Psoas muscle (tissue), 8 donors: ENCODE data around the gene OR2J3. TPM values are rescaled to one million over a fixed set of nuclear protein-coding genes. Genes with fewer than 3 reads are reported as not detected.
"Not testable (repeated sequence)": the region's sequence is repeated elsewhere in the genome, so short reads cannot be mapped to it uniquely, and the experiment has no call there.

Experiments
- ATAC-seq, 4 donors: fragments of 200-7000 bp; cut with Tn5 transposase; one replicate each; pipeline ENCODE4 v1.9.1; 2020; ENCODE audit warnings: moderate library complexity in 3 of 4, mild to moderate bottlenecking in 2 of 4
- DNase-seq, 2 donors: peaks; one replicate each; pipeline ENCODE4 v3.0.0-alpha.2; 2020
- H3K27ac ChIP-seq: fragments of 200-600 bp; one replicate; pipeline ENCODE4 v1.8.0; 2022
- H3K27me3 ChIP-seq, 3 donors: fragments of 200-600 bp in 1 of 3; one replicate each; pipeline versions ENCODE4 v1.6.1 to v1.8.0; 2013 to 2022; ENCODE audit warnings: low read length in 2 of 3, mild to moderate bottlenecking in 2 of 3, moderate library complexity in 1 of 3; ENCODE audit not compliant: insufficient read depth in 3 of 3
- H3K36me3 ChIP-seq, 2 donors: fragments of 200-600 bp in 1 of 2; one replicate each; pipeline versions ENCODE4 v1.6.1 to v1.8.0; 2013 to 2022; ENCODE audit warnings: low read depth in 1 of 2, mild to moderate bottlenecking in 1 of 2, moderate library complexity in 1 of 2; ENCODE audit not compliant: insufficient read depth in 1 of 2
- H3K4me1 ChIP-seq: fragments of 200-600 bp; one replicate; pipeline ENCODE4 v1.8.0; 2022
- H3K4me3 ChIP-seq: fragments of 200-600 bp; one replicate; pipeline ENCODE4 v1.8.0; 2022; ENCODE audit warnings: mild to moderate bottlenecking
- H3K9me3 ChIP-seq: fragments of 200-600 bp; one replicate; pipeline ENCODE4 v1.8.0; 2022
- CTCF ChIP-seq: fragments of 200-600 bp; IDR thresholded peaks from one replicate; pipeline ENCODE4 v1.8.0; 2022; ENCODE audit warnings: antibody characterized with exemption
- WGBS, 3 donors: extraction: QIAGEN DNeasy Blood & Tissue Kit; methylation state at CpG; one replicate each; pipeline versions ENCODE4 v1.1.6 to v1.1.7; 2013; 5-methylcytosine and 5-hydroxymethylcytosine counted together
- intact Hi-C, 2 donors: fragments of 100-400 bp; cut with DNase I; formaldehyde crosslinking; loops; one replicate each; pipeline versions ENCODE4 v1.11.0 to v1.14.2; 2022
- polyA plus RNA-seq, 3 donors: library from polyadenylated mRNA; stranded (reverse); fragments of 200-250 nt; gene quantifications; one replicate each; pipeline ENCODE4 v1.2.3, GENCODE V29; 2013
- total RNA-seq, 4 donors: library from RNA; stranded (reverse); fragmentation: NEBNext Ultra II Directional in 2 of 4; extraction: Animal tissue kit (Norgen Biotek cat#: 25700) in 2 of 4; gene quantifications; one replicate each; pipeline versions ENCODE4 v1.2.1 to v1.2.4, GENCODE V29; 2021 to 2023
- donor health status: healthy with polysubstance abuse.
- donor health status: DM: no; HTN: no; CAD: no; lungs with moderate emphysema.
- donor health status: Bipolar disorder and iron deficiency.
- donor health status: healthy.
- donor health status: DM: yes; HTN: yes; CAD: no.
- donor health status: DM: no; HTN: no; CAD: no.
- donor health status: DM: no; HTN: no; CAD: no.
- donor health status: DM: yes; HTN: yes; CAD: no.

OR2J3 gene
- total and polyA plus RNA-seq, 7 donors, result not detected

- Histone ChIP-seq H3K9me3 (no peaks in the 10 kb centered on the region), H3K4me3 (no peak overlapping the region), H3K4me1 (no peaks in the 10 kb centered on the region), H3K36me3 (no peaks in the 10 kb centered on the region), H3K27me3 (no peaks in the 10 kb centered on the region), H3K27ac (no peak overlapping the region)
- no peak for TF ChIP-seq CTCF
- intact Hi-C loops, result no loop called here
- DNase-seq (no peak), ATAC-seq (no peak)
- 71 to 74% (median 71%) methylated on average over 7 of the region's 7 CpGs for WGBS, 3 donors
Measured at GRCh38 chr6:29112135-29112534, 4.3 kb downstream of the OR2J3 start.

GRCh38 chr6:29114964-29115363, 7.1 kb downstream of the OR2J3 start:
- ATAC-seq, DNase-seq: not testable (repeated sequence)

GRCh38 chr6:29129326-29130012, 21.6 kb downstream of the OR2J3 start:
- Histone ChIP-seq H3K36me3 (no peaks in the 10 kb centered on the region), H3K4me3 (no peak overlapping the region), H3K27me3 (peaks cover 0 to 3% (median 0%) of the 10 kb centered on the region in 3 donors), H3K4me1 (no peaks in the 10 kb centered on the region), H3K27ac (no peak overlapping the region), H3K9me3 (no peaks in the 10 kb centered on the region)
- WGBS, 3 donors, result 70 to 78% (median 72%) methylated on average over 15 of the region's 15 CpGs
- intact Hi-C loops, result no loop called here
- TF ChIP-seq CTCF, result no peak
- DNase-seq (no peak), ATAC-seq (no peak)

More at GRCh38 chr6:29114964-29115363, 7.1 kb downstream of the OR2J3 start:
- intact Hi-C loops, H3K4me1 ChIP-seq, H3K27ac ChIP-seq, H3K9me3 ChIP-seq, H3K27me3 ChIP-seq, H3K4me3 ChIP-seq, H3K36me3 ChIP-seq: not testable (repeated sequence)
- 88 to 92% (median 91%) methylated on average over 1 of the region's 3 CpGs for WGBS, 3 donors

- intact Hi-C loops, result no loop called here
- H3K27ac ChIP-seq, result no peak overlapping the region
- no peak for TF ChIP-seq CTCF
- H3K9me3 ChIP-seq, result no peaks in the 10 kb centered on the region
- WGBS, 3 donors, result 79 to 90% (median 83%) methylated on average over 4 of the region's 4 CpGs
- peaks cover 0 to 3% (median 0%) of the 10 kb centered on the region in 3 donors for H3K27me3 ChIP-seq
- ATAC-seq (no peak), DNase-seq (no peak)
- no peaks in the 10 kb centered on the region for H3K36me3 ChIP-seq
- H3K4me3 ChIP-seq, result no peak overlapping the region
- no peaks in the 10 kb centered on the region for H3K4me1 ChIP-seq
Measured at GRCh38 chr6:29130644-29131043, 22.8 kb downstream of the OR2J3 start.

GRCh38 chr6:29131691-29132090, 23.8 kb downstream of the OR2J3 start:
- intact Hi-C loops, result no loop called here

More at GRCh38 chr6:29131691-29132090, 23.8 kb downstream of the OR2J3 start:
- Histone ChIP-seq H3K27me3 (peaks cover 0 to 3% (median 0%) of the 10 kb centered on the region in 3 donors), H3K36me3 (no peaks in the 10 kb centered on the region), H3K4me3 (no peak overlapping the region), H3K4me1 (no peaks in the 10 kb centered on the region), H3K9me3 (no peaks in the 10 kb centered on the region), H3K27ac (no peak overlapping the region)
- WGBS, 3 donors, result 57 to 79% (median 71%) methylated on average over 2 of the region's 2 CpGs
- ATAC-seq, result no peak
- no peak for DNase-seq
- TF ChIP-seq CTCF, result no peak
